HCT116 (cell line): ENCODE data around the gene PCK2. TPM values are rescaled to one million over a fixed set of nuclear protein-coding genes. Genes with fewer than 3 reads are reported as not detected.

Source experiments
- ATAC-seq: fragments of 200-7000 bp; cut with Tn5 transposase; 2 replicates; pipeline ENCODE4 v1.9.1; 2020; ENCODE audit warnings: mild to moderate bottlenecking, moderate library complexity
- BruUV-seq: library from RNA; stranded (reverse); fragments of 400-500 nt; replicated peaks from 2 replicates; lab custom pipeline; 2021; lab: Mats Ljungman, UMichigan
- CTCF ChIA-PET: fragments of 300-600 bp; sonication (Branson Sonifier 250); formaldehyde crosslinking; loops from one replicate; lab custom pipeline; 2021; ENCODE audit warnings: antibody characterized with exemption; lab: Charles Lee
- POLR2A ChIA-PET: fragments of 300-600, 350-600 bp; sonication (Branson Sonifier 250); formaldehyde crosslinking; loops from one replicate; lab custom pipeline; 2021; ENCODE audit warnings: antibody characterized with exemption; lab: Charles Lee
- RAD21 ChIA-PET, 2 experiments: fragments of 300-600 bp; sonication (Branson Sonifier 250); formaldehyde crosslinking; loops; one replicate each; lab custom pipeline; 2023; ENCODE audit warnings: low total read pairs in 2 of 2; ENCODE audit not compliant: uncharacterized antibody in 2 of 2, unreplicated experiment in 2 of 2, low non-redundant PET in 1 of 2; lab: Charles Lee
- DNase-seq: peaks from one replicate; pipeline ENCODE4 v3.0.0-alpha.2; 2010; ENCODE audit warnings: low read depth, low spot score
- H2AFZ ChIP-seq: fragments of 200-600 bp; shearing (Covaris generic), sonication (generic); 2 replicates; pipeline ENCODE4 v1.6.1; 2017; ENCODE audit warnings: low read depth, mixed run types, mixed read lengths, antibody characterized with exemption, low read length; ENCODE audit not compliant: poor library complexity, severe bottlenecking
- H3K27ac ChIP-seq: 2 replicates; pipeline ENCODE4 v1.5.1; 2012; ENCODE audit warnings: low read depth, low read length
- H3K27me3 ChIP-seq: fragments of 200-600 bp; sonication (generic); 2 replicates; pipeline ENCODE4 v1.6.1; 2016; ENCODE audit warnings: mixed run types, low read length, mixed read lengths; ENCODE audit not compliant: insufficient read depth
- H3K36me3 ChIP-seq, 2 experiments: fragments of 200-500 bp in 1 of 2; fragments of 200-600 bp in 1 of 2; sonication (Bioruptor generic) in 1 of 2; sonication (generic) in 1 of 2; 2 replicates each; pipeline versions ENCODE4 v1.5.1 to v1.6.1; 2014 to 2016; ENCODE audit warnings: low read length in 2 of 2, inconsistent platforms in 1 of 2, mixed read lengths in 1 of 2, mixed run types in 1 of 2; ENCODE audit not compliant: insufficient read depth in 2 of 2, control insufficient read depth in 1 of 2
- H3K4me1 ChIP-seq, 2 experiments: fragments of 200-600 bp in 1 of 2; sonication (generic) in 1 of 2; 2 replicates each; pipeline versions ENCODE4 v1.5.1 to v1.6.1; 2012 to 2017; ENCODE audit warnings: low read length in 2 of 2, inconsistent platforms in 1 of 2, mild to moderate bottlenecking in 1 of 2, mixed read lengths in 1 of 2, mixed run types in 1 of 2, moderate library complexity in 1 of 2; ENCODE audit not compliant: insufficient read depth in 2 of 2, control insufficient read depth in 1 of 2
- H3K4me2 ChIP-seq: fragments of 200-600 bp; sonication (generic); 2 replicates; pipeline ENCODE4 v1.6.1; 2017; ENCODE audit warnings: mixed run types, low read length, mixed read lengths
- H3K4me3 ChIP-seq, 2 experiments: fragments of 200-600 bp in 1 of 2; sonication (generic) in 1 of 2; replicated peaks in 1 of 2; 2 replicates each; pipeline ENCODE4 v1.5.1; 2011 to 2016; ENCODE audit warnings: low read length in 2 of 2, control low read depth in 1 of 2, low read depth in 1 of 2, mild to moderate bottlenecking in 1 of 2, mixed read lengths in 1 of 2, mixed run types in 1 of 2
- H3K79me2 ChIP-seq: fragments of 200-600 bp; sonication (generic); 2 replicates; pipeline ENCODE4 v1.6.1; 2017; ENCODE audit warnings: mild to moderate bottlenecking, mixed run types, low read length, moderate library complexity, mixed read lengths; ENCODE audit not compliant: insufficient read depth
- H3K9ac ChIP-seq: fragments of 200-600 bp; sonication (generic); 2 replicates; pipeline ENCODE4 v1.6.1; 2016; ENCODE audit warnings: low read length, mixed read lengths
- H3K9me2 ChIP-seq: fragments of 200-600 bp; sonication (generic), shearing (Covaris generic); 2 replicates; pipeline ENCODE4 v1.6.1; 2017; ENCODE audit warnings: mixed run types, mild to moderate bottlenecking, moderate library complexity; ENCODE audit not compliant: insufficient read depth
- H3K9me3 ChIP-seq, 2 experiments: fragments of 200-500 bp in 1 of 2; fragments of 200-600 bp in 1 of 2; sonication (Bioruptor generic) in 1 of 2; sonication (generic) in 1 of 2; 2 replicates each; pipeline ENCODE4 v1.6.1; 2014 to 2017; ENCODE audit warnings: low read length in 2 of 2, mixed read lengths in 2 of 2, inconsistent platforms in 1 of 2, low read depth in 1 of 2, mild to moderate bottlenecking in 1 of 2, mixed run types in 1 of 2, moderate library complexity in 1 of 2; ENCODE audit not compliant: control insufficient read depth in 1 of 2, insufficient read depth in 1 of 2
- H4K20me1 ChIP-seq: fragments of 200-600 bp; sonication (generic), shearing (Covaris generic); 2 replicates; pipeline ENCODE4 v1.6.1; 2017; ENCODE audit warnings: mixed run types, mild to moderate bottlenecking, moderate library complexity; ENCODE audit not compliant: insufficient read depth
- ATF3 ChIP-seq: IDR thresholded peaks from 2 replicates; pipeline ENCODE4 v1.6.1; 2012
- CTCF ChIP-seq, 3 experiments: fragments of 200-600 bp in 1 of 3; sonication (generic) in 1 of 3; IDR thresholded peaks in 2 of 3; conservative IDR thresholded peaks in 1 of 3; 2 replicates each; pipeline ENCODE4 v1.5.1; 2012 to 2017; ENCODE audit warnings: low read depth in 2 of 3, low read length in 2 of 3, antibody characterized with exemption in 1 of 3, borderline replicate concordance in 1 of 3, control low read depth in 1 of 3, mild to moderate bottlenecking in 1 of 3, mixed read lengths in 1 of 3, mixed run types in 1 of 3, moderate library complexity in 1 of 3; ENCODE audit not compliant: insufficient read depth in 1 of 3
- EGR1 ChIP-seq: IDR thresholded peaks from 2 replicates; pipeline ENCODE4 v1.6.1; 2012; ENCODE audit warnings: low read depth
- ELF1 ChIP-seq: IDR thresholded peaks from 2 replicates; pipeline ENCODE4 v1.6.1; 2012; ENCODE audit warnings: low read depth, borderline replicate concordance
- EZH2phosphoT487 ChIP-seq: fragments of 200-600 bp; IDR thresholded peaks from 2 replicates; pipeline ENCODE4 v1.6.1; 2018; ENCODE audit warnings: antibody characterized with exemption, borderline replicate concordance
- JUND ChIP-seq: IDR thresholded peaks from 2 replicates; pipeline ENCODE4 v1.6.1; 2012
- POLR2A ChIP-seq: IDR thresholded peaks from 2 replicates; pipeline ENCODE4 v1.7.0; 2011; ENCODE audit warnings: borderline replicate concordance; ENCODE audit not compliant: insufficient read depth, insufficient read length; ENCODE audit errors: extremely low read depth
- POLR2AphosphoS5 ChIP-seq: IDR thresholded peaks from 2 replicates; pipeline ENCODE4 v1.6.1; 2011; ENCODE audit warnings: mild to moderate bottlenecking, low read depth, low read length, moderate library complexity
- RAD21 ChIP-seq: IDR thresholded peaks from 2 replicates; pipeline ENCODE4 v1.6.1; 2012; ENCODE audit warnings: low read depth, mild to moderate bottlenecking
- REST ChIP-seq: IDR thresholded peaks from 2 replicates; pipeline ENCODE4 v1.6.1; 2012; ENCODE audit warnings: low read depth
- SRF ChIP-seq: IDR thresholded peaks from 2 replicates; pipeline ENCODE4 v1.6.1; 2012; ENCODE audit warnings: low read depth
- TCF7L2 ChIP-seq: IDR thresholded peaks from 2 replicates; pipeline ENCODE4 v1.7.0; 2011; ENCODE audit warnings: borderline replicate concordance, inconsistent platforms; ENCODE audit not compliant: insufficient read depth, insufficient read length; ENCODE audit errors: extremely low read depth
- ZBTB33 ChIP-seq: IDR thresholded peaks from 2 replicates; pipeline ENCODE4 v1.6.1; 2011; ENCODE audit warnings: mild to moderate bottlenecking, low read length, moderate library complexity; ENCODE audit not compliant: insufficient replicate concordance; ENCODE audit errors: extremely low read depth
- ZNF274 ChIP-seq: fragments of 200-500 bp; sonication (Bioruptor generic); IDR thresholded peaks from 2 replicates; pipeline ENCODE4 v1.6.1; 2014; ENCODE audit warnings: mild to moderate bottlenecking, low read depth, low read length, inconsistent platforms
- intact Hi-C: fragments of 100-400 bp; cut with micrococcal nuclease; formaldehyde crosslinking; loops from 2 replicates; pipeline ENCODE4 v1.10.0; 2022
- total RNA-seq: library from RNA; stranded (reverse); gene quantifications from one replicate; pipeline ENCODE4 v1.2.1, GENCODE V29; 2021; ENCODE audit not compliant: unreplicated experiment

The PCK2 gene
- total RNA-seq, 1 experiment from 2014 or later, result 94.1 TPM

GRCh38 chr14:24067133-24068082, 26.7 kb upstream of the PCK2 start:
- RAD21 ChIA-PET, result no interaction called here
- no peaks in the 10 kb centered on the region for H3K9me3 ChIP-seq
- no peak for DNase-seq
- no peak overlapping the region for H3K4me2 ChIP-seq
- ATAC-seq, result no peak
- no peaks in the 10 kb centered on the region for H3K4me1 ChIP-seq
- H3K79me2 ChIP-seq, result no peaks in the 10 kb centered on the region
- peaks cover 7% of the 10 kb centered on the region; the same call in 1 of the 2 replicates for H3K27me3 ChIP-seq
- no peaks in the 10 kb centered on the region for H3K36me3 ChIP-seq
- no peak overlapping the region for H2AFZ ChIP-seq
- TF ChIP-seq RAD21, result no peak
- TF ChIP-seq REST, result no peak
- no peak for TF ChIP-seq POLR2AphosphoS5
- no peak for TF ChIP-seq JUND
- no peak for TF ChIP-seq EGR1
- no peak for TF ChIP-seq ZNF274
- TF ChIP-seq ZBTB33, result no peak
- no peak for TF ChIP-seq CTCF (IDR thresholded peaks at IDR 0.05 in 2 of 3, conservative IDR thresholded peaks at IDR 0.05 in 1 of 3; ENCODE audit: borderline replicate concordance in 1 of 3, insufficient read depth in 1 of 3, low read depth in 2 of 3, low read length in 2 of 3)
- TF ChIP-seq ELF1, result no peak
- TF ChIP-seq TCF7L2, result no peak
- no peak for TF ChIP-seq EZH2phosphoT487
- TF ChIP-seq SRF, result no peak
- no peak for TF ChIP-seq ATF3
- TF ChIP-seq POLR2A, result no peak
- H3K9me2 ChIP-seq, result no peaks in the 10 kb centered on the region
- POLR2A ChIA-PET, result interaction anchor here (0.7 to 1.1 kb wide), 2 partner anchors 15 to 27 kb away, joined by 3 read pairs; partner anchors contain the start of gene PCK2
- no peak overlapping the region for H3K9ac ChIP-seq
- H4K20me1 ChIP-seq, result no peaks in the 10 kb centered on the region
- BruUV-seq, result no TSS peak
- CTCF ChIA-PET, result interaction anchor here (1.5 kb wide), 1 partner anchor 9 kb away, joined by 3 read pairs; no protein-coding TSS in a partner anchor
- no peak overlapping the region for H3K27ac ChIP-seq
- intact Hi-C loops, result no loop called here
- no peak overlapping the region for H3K4me3 ChIP-seq
